ENCODE results near the gene TRNP1.

TRNP1 gene

DNA sequence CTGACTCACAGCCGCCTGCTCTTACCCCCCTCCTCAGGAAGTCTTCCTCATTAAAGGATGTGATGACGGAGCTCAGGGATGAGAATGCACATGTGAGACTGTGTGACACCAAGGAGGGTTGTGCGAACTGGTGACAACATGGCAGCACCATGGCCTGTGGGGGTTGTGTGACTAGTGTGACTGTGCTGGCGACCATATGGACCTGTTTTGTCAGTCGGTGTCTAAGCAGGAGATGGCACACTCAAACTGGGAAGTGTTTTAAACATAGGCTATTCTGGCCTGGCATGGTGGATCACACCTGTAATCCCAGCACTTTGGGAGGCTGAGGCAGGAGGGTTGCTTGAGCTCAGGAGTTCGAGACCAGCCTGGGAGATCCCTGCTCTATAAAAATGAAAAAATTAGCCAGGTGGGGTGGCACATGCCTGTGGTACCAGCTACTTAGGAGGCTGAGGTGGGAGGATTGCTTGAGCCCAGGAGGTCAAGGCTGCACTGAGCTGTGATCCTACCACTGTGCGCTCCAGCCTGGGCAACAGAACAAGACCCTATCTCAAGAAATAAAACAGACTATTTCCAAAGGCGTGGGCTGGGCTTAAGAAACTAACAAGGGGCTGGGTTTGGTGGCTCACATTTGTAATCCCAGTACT is 7.4 kb downstream of the TRNP1 start:
- no peak for DNase-seq (ENCODE audit: low read depth in 3 of 3, low spot score in 1 of 3)

- DNase-seq (ENCODE audit: low read depth in 3 of 3, low spot score in 1 of 3): no peak
Observed at GRCh38 chr1:27001570-27002360, 8.3 kb downstream of the TRNP1 start.

DNA sequence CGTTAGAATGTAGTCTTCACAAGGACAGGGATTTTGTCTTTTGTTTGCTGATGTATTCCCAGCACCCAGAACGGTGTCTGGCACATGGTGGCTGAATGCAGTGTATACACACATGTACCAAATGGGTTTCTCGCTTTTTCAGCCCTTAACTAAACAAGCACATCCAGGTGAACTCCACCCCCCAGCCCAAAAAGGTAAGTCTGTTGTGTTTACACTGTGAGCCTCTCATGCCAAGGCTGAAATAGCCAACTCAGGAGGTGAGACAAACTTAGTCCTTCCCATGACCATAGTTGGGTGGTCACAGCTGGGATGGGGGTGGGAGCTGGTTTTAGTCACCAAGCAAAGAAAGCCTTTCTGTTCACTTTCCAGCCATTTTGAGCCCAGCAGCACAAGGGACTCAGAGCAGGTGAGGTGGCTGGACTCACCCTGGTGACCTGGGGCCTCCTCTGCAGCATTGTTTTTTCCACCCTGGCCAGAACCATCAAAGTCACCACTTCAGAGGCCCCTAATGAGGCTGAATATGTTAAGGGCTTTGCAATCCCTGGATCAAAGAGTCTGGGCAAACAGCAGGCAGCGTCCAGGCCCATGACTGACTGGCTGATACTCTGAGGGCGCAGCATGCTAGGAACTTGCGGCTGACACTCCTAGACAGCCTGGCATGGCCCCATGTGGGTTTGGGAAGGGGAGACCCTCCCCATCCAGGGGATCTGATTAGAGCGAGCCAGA is 10.4 kb downstream of the TRNP1 start:
- no peak for DNase-seq (ENCODE audit: low read depth in 3 of 3, low spot score in 1 of 3)

DNA sequence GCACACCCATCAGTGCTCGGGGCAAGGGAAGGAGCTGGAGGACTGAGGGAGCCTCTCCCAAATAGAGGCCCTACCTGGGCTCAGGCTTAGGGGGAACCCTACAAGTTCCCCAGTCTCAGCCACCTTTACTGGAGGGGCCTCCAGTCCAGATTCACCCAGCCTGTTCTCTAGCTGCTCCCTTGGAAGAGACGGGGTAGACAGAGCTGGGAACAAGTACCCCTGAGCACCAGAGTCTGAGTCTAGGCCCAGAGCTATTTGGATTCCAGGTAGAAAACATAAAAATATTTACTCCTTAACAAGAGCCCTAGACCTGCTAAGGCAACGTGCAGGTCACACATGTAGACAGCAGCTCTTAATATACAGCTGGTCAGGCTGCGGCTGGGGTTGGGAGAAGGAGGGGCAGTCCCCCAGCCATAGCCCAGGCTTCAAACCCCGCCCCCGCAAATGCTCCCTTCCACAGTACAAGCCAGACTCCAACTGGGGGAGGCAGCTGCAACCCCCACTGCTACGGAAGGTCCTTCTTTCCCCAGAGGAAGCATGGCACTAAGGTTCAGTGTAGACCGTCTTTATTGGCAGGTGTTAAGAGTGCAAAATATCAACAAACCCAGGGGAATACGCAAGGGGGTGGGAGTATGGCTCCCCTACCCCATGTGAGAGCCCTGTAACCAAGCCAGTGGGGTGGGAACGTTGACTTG is 11.1 kb downstream of the TRNP1 start:
- no peak for DNase-seq (ENCODE audit: low read depth in 3 of 3, low spot score in 1 of 3)

DNA sequence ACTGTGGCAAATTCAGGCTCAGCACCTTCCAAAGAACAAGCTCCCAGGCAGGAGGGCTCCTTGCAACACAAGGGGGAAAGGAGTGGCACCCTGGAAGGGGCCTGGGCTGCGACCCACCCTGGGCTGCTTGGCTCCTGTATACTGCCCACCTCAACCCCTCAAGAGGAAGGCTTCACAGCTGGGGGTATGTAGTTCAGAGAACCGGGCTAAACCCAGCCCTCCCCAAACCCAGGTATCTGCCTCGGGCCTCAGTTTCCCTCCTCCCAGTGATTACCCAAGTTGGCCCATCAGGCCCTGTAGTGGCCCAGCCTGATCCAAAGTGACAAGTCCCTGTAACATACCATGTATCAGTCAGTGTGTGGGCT is 11.7 kb downstream of the TRNP1 start:
- DNase-seq (ENCODE audit: low read depth in 3 of 3, low spot score in 1 of 3): no peak

DNA sequence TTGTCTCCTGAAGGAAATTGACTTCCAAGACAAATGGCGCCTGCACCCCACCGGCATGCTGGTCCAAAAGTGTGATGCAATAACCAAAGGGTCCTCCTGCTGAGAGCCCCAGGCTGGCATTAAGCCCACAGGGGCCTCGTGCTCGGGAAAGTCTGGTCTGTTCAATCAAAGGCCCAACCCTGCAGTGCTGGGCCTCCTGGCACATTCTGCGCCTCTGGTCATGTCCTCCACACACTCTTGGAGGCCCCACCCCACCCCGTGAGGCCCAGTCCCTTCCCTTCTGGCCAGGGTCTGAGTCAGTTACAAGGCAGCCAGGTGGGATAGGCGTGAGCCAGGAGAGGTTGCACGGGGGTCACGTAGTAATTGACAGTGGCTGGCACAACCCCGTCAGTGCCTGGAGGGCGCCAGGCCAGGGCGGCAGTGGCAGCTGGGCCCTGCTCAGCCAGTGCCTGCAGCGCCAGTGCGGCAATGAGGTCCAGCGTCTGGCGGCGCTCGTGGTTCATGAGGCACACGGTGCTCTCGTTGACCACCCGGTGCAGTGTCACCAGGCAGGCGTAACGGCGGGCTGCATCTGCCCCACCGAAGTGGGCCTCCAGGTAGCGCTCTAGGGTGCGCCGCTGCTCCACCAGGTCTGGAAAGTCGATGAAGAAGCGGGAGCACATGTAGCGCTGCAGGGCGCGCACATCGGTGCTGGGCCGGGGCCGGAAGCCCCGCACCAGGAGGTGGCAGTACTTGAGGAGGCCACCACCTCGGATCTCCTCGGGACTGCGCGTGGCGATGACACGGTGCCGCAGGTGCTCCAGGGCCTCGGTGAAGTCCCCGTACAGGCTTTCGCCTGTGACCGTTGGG is 12.4 kb downstream of the TRNP1 start:
- DNase-seq (ENCODE audit: low read depth in 3 of 3, low spot score in 1 of 3): no peak

GRCh38 chr1:27006683-27007082 is 13.2 kb downstream of the TRNP1 start:
- no peak for DNase-seq (ENCODE audit: low read depth in 3 of 3, low spot score in 1 of 3)

DNA sequence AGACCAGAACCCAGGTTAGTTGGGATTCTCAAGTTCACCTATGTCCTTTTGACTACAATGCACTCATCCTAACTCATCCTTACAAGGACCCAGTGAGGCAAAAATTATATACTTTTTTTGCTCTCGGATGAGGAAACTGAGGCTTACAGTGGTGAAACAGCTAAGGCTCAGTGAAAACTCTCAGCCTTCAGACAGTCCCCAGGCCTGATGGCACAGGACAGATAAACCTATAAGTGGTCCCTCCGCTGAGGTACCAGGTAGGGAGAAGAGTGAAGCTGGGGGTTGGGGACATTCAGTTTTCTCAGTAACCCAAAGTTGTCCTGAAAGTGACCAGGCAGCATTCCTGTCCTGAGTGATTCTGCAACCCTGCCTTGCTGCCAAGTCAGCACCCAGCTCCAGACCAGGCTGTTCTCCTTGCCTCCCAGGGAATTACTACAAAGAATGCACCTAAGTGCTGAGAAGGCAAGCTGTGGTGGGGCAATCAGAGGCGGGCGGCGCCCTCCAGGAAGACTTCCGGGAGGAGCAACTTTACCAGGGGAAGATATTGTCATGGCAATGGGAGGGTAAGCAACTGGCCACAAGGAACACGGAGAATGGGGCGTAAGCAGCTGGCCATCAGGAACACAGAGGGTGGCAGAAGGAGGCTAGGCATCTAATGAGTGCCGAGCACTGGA is 14.6 kb downstream of the TRNP1 start:
- no peak for DNase-seq (ENCODE audit: low read depth in 3 of 3, low spot score in 1 of 3)

DNA sequence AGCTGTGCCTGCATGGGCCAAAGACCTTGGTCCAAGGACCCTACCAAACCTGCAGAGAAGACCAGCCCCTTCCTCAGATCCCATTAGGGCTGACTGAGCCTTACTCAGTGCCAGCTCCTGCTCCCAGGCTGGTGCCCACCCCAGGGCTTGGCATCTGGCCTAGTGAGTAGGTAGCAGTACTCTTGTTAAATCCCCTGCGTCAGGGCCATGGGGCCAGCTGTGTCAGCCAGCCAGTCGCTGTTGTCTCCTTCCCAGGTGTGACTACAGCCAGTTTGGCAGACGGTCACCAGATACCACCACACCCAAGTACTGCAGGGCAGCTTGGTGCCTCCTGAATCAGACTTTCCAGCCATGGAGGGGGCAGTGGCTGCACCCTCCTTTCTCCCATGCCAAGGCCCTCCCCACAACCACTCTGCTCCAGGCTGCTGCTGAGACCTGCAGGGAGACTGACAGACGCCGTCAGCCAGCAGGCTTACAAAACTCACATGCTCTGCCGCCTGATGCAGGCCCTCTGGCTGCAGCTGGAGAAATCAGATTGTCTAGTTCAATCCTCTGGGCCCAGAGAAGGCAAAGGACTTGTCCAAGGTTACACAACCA is 16.2 kb downstream of the TRNP1 start:
- DNase-seq (ENCODE audit: low read depth in 3 of 3, low spot score in 1 of 3): no peak

DNA sequence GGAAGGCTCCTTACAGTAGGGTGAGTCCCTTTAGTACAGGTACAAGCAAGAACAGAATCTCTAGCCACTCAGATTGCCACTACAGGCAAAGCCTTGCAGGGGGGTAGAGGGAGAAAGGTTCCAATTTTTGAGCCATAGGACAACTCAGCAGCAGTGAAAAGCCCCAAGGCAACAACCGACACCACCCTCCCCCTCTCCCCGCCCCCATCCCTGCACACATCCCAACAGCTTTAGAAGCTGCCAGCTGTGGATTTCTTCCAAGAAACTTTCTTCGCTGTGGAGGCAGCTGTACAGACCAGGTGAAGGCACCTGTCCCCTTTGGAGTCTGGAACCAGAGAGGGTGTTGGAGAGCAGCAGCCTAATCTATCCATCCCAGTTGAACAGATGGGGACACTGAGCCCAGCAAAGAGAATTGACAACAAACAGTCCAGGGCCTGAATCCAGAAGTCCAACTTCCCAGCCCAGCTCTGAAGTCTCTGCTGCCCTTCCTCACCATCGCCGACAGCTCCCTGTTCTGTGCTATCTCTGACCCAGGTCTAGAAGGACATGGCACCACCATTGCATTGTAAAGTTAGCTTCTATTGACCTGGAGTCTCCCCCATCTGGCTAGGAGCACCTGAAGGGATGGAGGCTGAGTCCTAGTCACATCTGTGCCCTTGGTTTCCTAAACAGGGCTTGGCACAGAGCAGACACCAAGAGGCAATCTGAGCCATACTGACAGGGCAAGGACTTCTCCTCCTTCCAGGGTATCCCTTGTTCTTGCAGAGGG is 16.9 kb downstream of the TRNP1 start:
- DNase-seq (ENCODE audit: low read depth in 3 of 3, low spot score in 1 of 3): no peak

DNA sequence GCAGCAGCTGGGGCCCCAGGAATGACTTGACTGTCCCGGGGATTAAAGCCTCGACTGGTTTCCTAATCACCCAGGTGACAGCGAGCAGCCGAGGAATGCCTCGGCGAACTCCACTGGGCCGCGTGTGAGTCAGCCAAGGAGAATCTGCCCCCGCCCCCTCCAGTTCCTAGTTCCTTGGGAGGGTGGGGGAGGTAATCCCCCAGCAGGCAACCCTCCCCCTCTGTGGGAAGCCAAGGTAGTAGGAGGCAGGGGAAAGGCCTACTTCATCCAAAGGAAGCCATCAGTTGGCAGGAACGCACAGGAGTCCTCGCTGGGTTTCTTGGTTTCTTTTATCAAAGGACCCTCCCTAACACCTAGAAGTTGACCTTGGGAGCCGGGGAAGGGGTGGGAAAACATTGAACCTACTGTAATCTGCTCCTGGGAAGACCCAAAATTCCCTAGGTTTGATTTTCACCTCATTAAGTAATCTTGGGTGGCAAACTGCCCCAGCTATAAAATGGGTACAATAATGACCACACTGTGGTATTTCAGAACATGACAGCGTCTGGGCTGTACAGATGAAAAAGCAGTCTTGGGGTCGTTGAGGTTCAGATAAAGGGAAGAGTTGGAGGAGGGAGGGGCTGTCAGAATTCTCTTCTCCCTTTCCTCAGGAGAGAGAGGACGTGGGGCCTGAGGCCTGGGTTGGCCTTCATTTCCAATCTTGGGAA is 17.7 kb downstream of the TRNP1 start:
- no peak for DNase-seq (ENCODE audit: low read depth in 3 of 3, low spot score in 1 of 3)

DNA sequence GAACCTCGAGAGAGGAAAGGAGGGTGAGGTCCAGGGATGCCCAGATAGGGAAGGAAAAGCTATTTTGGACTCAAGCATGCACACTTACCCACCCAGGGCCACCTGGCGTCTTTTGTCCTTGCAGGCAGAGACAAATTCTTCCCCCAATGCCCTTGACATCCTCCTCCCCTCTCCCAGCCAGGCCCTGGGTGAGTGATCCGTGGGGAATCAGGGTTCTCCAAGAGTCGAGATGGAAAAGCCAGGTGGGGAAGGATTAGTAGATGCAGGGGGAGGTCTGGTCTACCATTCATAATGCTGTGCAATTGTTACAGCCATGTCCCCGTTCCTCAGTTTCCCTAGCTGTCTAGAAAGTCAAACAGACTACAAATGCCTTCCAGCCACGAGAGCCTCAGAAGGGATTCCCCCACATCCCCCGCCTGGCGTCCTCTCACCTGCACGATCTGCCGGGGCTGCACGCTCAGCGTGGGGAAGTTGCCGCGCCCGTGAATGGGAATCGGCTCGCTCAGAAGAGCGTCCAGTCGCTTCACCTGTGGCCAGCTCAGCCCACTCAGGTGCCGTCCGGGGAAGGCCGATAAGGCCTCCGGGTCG is 18.6 kb downstream of the TRNP1 start:
- no peak for DNase-seq (ENCODE audit: low read depth in 3 of 3, low spot score in 1 of 3)

DNA sequence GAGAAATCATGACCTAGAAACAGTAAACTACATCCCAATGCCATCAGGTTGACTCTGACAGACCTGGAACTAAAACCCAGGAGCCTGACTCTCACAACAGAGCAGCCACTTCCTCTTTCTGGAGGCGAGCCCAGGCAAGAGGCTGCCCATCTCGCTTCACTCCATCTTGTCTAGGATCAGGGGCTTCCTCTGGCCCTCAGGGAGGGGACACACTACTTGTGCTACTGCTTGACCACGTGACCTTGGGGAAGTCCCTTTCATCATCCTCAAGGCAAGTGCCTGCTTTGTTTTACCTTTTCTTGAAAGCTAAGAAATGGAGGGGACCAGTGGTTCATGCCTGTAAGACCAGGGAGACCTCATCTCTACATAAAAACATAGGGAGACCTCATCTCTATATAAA is 21.8 kb downstream of the TRNP1 start:
- no peak for DNase-seq (ENCODE audit: low read depth in 3 of 3, low spot score in 1 of 3)

DNA sequence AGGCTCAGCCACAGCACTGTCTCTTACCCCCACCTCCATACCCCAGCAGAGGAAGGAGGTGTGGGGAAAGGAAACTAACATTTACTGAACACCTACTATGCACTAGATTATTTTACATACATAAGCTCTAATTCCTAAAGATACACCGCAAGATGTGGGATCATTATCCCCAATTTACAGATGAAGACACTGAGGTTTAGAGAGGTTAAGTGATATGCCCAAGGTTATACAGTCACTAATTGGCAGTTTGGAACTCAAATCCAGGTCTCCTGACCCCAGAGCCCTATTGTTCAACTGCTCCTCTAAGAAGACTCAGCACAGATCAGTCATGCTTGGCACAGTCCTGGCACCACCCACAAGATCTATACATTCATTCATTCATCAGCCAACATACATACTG is 22.9 kb downstream of the TRNP1 start:
- DNase-seq (ENCODE audit: low read depth in 3 of 3, low spot score in 1 of 3): no peak

DNA sequence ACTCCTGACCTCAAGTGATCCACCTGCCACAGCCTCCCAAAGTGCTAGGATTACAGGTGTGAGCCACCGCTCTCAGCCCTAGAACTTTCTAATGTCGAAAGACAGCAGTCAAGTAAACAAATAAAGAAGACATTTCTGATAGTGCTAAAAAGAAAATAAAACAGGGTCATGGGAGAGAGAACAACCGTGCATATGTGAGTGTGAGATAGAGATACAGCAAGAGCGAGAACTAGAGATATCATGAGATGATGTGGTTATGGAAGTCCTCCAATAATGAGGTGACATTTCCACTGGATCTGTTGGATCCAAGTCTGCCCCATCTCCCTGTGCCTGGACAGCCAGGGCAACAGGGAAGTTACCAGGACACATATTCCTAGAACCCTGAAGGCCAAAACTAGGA is 23.7 kb downstream of the TRNP1 start:
- DNase-seq (ENCODE audit: low read depth in 3 of 3, low spot score in 1 of 3): no peak

GRCh38 chr1:27018316-27018715 is 24.8 kb downstream of the TRNP1 start:
- DNase-seq (ENCODE audit: low read depth in 3 of 3, low spot score in 1 of 3): no peak

GRCh38 chr1:27021354-27022031 is 28.0 kb downstream of the TRNP1 start:
- DNase-seq (ENCODE audit: low read depth in 3 of 3, low spot score in 1 of 3): no peak

DNA sequence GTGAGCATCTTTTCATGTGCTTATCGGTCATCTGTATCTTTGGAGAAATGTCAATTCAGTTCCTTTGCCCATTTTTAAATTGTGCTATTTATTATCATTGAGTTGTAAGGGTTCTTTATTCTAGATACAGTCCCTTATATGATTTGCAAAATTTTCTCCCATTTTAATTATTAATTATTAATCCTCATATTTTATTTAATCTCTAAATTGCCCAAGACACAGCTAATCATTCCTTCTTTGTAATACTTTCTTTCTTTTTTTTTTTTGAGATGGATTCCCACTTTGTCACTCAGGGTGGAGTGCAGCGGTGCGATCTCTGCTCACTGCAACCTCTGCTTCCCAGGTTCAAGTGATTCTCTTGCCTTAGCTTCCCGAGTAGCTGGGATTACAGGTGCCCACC is 32.2 kb downstream of the TRNP1 start:
- DNase-seq (ENCODE audit: low read depth in 3 of 3, low spot score in 1 of 3): no peak

All from stimulated activated CD4-positive, alpha-beta T cell treated with anti-CD3 and anti-CD28 coated beads, TNF-alpha, amount 100 ng/mL, for 1 hour (primary cell).